HL-60/S4 (cell line): ENCODE data around the gene CLK3.

ENCODE experiments used
- in situ Hi-C: fragments of 300-500 bp; cut with MboI; formaldehyde crosslinking; loops from 2 replicates; pipeline ENCODE4 v1.14.3; 2022; ENCODE audit warnings: low sequenced_read_pairs

CLK3 gene

DNA sequence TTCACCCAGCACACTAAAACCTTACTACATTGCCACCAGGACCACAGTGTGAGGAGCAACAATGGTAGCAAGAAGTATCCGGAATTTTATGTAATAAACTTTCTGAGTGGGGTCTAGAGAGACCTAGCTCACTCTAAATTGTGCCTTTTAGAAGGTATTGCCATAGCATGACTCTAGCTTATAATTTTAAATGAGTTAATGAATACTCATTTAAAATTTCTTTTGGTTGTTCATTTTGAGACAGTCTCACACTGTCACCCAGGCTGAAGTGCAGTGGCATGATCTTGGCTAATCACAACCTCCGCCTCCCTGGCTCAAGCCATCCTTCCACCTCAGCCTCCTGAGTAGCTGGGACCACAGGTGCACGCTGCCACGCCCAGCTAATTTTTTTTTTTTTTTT lies 54.0 kb downstream of the CLK3 start:
- in situ Hi-C loops: no loop called here

DNA sequence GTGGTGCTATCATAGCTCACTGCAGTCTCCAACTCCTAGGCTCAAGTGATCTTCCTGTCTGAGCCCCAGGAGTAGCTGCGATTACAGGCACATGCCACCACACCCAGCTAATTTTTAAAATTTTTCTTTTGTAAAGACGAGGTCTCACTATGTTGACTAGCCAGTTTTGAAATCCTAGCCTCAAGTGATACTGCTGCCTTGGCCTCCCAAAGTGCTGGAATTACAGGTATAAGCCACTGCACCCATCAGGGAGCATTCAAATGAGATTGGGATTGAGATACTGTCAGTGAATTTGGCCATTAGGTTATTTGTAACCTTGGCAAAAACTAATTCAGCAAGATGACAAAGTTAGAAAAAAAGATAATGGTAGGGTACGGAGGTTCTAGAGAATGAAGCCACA lies 58.5 kb downstream of the CLK3 start:
- in situ Hi-C loops: no loop called here

DNA sequence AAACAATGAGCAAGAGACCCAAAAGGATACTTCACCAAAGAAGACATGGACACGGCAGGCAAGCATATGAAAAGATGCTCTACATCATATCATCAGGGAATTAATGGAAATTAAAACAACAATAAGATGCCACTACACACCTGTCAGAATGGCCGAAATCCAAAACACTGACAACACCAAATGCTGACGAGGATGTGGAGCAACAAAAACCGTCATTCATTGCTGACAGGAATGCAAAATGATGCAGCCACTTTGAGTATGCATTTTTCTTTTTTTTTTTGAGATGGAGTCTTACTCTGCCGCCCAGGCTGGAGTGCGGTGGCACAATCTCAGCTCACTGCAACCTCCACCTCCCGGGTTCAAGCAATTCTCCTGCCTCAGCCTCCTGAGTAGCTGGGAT lies 61.2 kb downstream of the CLK3 start:
- in situ Hi-C loops: no loop called here
